ENCODE measurements around the gene KRT79.

DNA sequence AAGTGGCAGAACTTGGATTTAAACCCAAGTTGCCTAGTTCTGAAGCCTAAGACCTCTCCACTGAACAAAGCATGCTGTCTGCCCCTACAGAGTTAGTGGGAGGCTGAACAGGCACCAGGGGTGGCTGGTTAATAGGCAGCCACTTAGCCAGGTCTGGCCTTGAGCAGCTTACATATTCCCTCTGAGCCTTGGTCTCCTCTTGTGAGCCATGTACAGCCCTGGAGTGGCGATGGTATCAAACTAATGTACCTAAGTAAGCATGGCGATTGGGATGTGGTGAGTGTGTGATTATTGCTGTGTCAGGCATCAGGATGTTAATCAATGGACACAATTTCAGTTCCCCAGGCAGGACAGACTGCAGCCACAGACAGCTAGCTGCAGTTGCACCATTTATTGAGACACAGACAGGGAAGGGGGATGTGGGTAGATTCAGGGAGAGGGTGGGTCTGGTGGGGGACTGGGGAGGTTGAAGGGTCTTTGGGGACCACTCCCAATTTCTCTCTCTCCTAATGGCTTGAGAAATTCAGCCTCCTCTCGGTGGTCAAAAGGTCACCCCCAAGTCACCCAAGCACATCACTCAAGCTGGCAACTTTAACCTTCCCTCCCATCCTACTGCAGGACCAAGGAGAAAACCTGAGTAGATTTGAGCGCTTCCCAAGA, 12.9 kb downstream of the KRT79 start:
- TF ChIP-seq POLR2AphosphoS5 (IDR thresholded peaks at IDR 0.05; ENCODE audit: low read depth, low read length) (no peak), EGR1 (IDR thresholded peaks at IDR 0.05; ENCODE audit: borderline replicate concordance, low read depth, low read length) (no peak), EZH2 (IDR thresholded peaks at IDR 0.05; ENCODE audit: low read depth, low read length, severe bottlenecking) (no peak), CHD1 (IDR thresholded peaks at IDR 0.05; ENCODE audit: low read depth, low read length) (no peak), SRF (IDR thresholded peaks at IDR 0.05; ENCODE audit: low read depth, low read length) (no peak), YY1 (IDR thresholded peaks at IDR 0.05; ENCODE audit: low read depth, low read length) (no peak), RAD21 (IDR thresholded peaks at IDR 0.05 in 1 of 2, conservative IDR thresholded peaks at IDR 0.05 in 1 of 2; ENCODE audit: low read depth in 2 of 2, low read length in 2 of 2) (no peak), TAF1 (IDR thresholded peaks at IDR 0.05; ENCODE audit: low read depth, low read length) (no peak), ZNF274 (IDR thresholded peaks at IDR 0.05; ENCODE audit: borderline replicate concordance, extremely low read depth, low read length) (no peak), POLR2A (IDR thresholded peaks at IDR 0.05; ENCODE audit: control extremely low read depth in 1 of 2, low read depth in 2 of 2, low read length in 2 of 2) (no peak)
- TF ChIP-seq, protein P1, sequence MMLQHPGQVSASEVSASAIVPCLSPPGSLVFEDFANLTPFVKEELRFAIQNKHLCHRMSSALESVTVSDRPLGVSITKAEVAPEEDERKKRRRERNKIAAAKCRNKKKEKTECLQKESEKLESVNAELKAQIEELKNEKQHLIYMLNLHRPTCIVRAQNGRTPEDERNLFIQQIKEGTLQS (IDR thresholded peaks at IDR 0.05; ENCODE audit: insufficient read depth, low read depth, low read length), result no peak
- TF ChIP-seq, protein P2, sequence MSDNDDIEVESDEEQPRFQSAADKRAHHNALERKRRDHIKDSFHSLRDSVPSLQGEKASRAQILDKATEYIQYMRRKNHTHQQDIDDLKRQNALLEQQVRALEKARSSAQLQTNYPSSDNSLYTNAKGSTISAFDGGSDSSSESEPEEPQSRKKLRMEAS (IDR thresholded peaks at IDR 0.05), result no peak
- TF ChIP-seq, protein P3, sequence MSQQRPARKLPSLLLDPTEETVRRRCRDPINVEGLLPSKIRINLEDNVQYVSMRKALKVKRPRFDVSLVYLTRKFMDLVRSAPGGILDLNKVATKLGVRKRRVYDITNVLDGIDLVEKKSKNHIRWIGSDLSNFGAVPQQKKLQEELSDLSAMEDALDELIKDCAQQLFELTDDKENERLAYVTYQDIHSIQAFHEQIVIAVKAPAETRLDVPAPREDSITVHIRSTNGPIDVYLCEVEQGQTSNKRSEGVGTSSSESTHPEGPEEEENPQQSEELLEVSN (IDR thresholded peaks at IDR 0.05), result no peak

All from H1 (cell line).